ENCODE measurements around the gene CHD6.

- TF ChIP-seq CTCF (conservative IDR thresholded peaks at IDR 0.05; ENCODE audit: low read depth in 2 of 2) (no peak), POLR2AphosphoS5 (IDR thresholded peaks at IDR 0.05; ENCODE audit: low read depth) (no peak)
Observed at GRCh38 chr20:41534170-41534569, 84.0 kb downstream of the CHD6 start.
